Measurements from ENCODE around the gene POLK. TPM values are rescaled to one million over a fixed set of nuclear protein-coding genes. Genes with fewer than 3 reads are reported as not detected.

POLK gene
- total RNA-seq, 1 experiment from 2014 or later, result 34.9 TPM

DNA sequence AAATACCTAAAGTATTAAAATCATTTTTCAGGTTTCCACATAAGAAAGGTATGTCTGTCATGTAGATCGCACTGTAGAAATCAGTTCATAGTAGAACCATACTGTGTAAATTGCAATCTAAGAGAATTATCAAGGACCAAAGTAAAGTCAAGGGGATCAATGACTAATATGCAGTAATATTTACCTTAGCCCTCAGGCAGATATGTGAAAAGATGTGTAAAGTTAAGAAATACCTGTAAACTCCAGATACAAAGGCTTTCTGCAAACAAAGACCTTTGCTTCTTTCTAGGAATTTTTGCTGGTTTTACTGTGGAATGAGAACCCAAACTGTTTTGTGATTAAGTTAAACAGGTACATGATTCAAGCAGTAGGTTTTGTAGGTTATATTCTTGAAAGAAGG lies 11.6 kb downstream of the POLK start:
- no peak for DNase-seq

DNA sequence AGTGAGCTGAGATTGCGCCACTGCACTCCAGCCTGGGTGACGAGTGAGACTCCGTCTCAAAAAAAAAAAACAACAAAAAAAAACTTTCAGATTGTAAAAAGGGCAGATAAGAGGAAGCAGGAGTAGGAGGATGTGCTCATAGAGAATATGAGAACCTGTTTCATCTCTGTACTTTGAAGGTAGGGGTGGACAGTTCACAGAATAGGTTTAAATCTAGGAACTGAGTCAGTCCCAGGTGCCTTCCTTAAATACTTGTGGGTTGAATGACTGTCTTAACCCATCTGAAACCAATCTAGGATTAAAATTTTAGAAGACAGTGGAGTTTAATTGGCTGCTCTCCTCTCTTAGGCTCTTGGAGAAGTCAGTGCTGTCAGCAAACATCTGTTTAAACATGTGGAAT lies 12.4 kb downstream of the POLK start:
- no peak overlapping the region for H3K4me3 Mint-ChIP-seq (ENCODE audit: low read depth, unreplicated experiment)
- H3K4me1 Mint-ChIP-seq (ENCODE audit: low read depth, unreplicated experiment), result peaks cover 25% of the 10 kb centered on the region
- TF ChIP-seq, protein P1, sequence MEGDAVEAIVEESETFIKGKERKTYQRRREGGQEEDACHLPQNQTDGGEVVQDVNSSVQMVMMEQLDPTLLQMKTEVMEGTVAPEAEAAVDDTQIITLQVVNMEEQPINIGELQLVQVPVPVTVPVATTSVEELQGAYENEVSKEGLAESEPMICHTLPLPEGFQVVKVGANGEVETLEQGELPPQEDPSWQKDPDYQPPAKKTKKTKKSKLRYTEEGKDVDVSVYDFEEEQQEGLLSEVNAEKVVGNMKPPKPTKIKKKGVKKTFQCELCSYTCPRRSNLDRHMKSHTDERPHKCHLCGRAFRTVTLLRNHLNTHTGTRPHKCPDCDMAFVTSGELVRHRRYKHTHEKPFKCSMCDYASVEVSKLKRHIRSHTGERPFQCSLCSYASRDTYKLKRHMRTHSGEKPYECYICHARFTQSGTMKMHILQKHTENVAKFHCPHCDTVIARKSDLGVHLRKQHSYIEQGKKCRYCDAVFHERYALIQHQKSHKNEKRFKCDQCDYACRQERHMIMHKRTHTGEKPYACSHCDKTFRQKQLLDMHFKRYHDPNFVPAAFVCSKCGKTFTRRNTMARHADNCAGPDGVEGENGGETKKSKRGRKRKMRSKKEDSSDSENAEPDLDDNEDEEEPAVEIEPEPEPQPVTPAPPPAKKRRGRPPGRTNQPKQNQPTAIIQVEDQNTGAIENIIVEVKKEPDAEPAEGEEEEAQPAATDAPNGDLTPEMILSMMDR (IDR thresholded peaks at IDR 0.05; ENCODE audit: unreplicated experiment), result no peak
- intact Hi-C loops (cut with micrococcal nuclease; ENCODE audit: unreplicated experiment), result no loop called here
- no peak for DNase-seq
- no TSS peak for BruUV-seq (replicated peaks)
- H3K27ac Mint-ChIP-seq (ENCODE audit: unreplicated experiment), result no peak overlapping the region
- no peaks in the 10 kb centered on the region for H3K27me3 Mint-ChIP-seq (ENCODE audit: unreplicated experiment)
- CTCF ChIA-PET, result interaction anchor here (0.5 to 1.1 kb wide), 3 partner anchors 12 to 1060 kb away, joined by 3 to 5 read pairs (median 5); no protein-coding TSS in a partner anchor
- no peaks in the 10 kb centered on the region for H3K36me3 Mint-ChIP-seq (ENCODE audit: insufficient read depth, unreplicated experiment)
- H3K9me3 Mint-ChIP-seq (ENCODE audit: low read depth, unreplicated experiment), result no peaks in the 10 kb centered on the region

More for the DNA sequence above, 11.6 kb downstream of the POLK start:
- no TSS peak for BruUV-seq (replicated peaks)
- TF ChIP-seq, protein P1 (IDR thresholded peaks at IDR 0.05; ENCODE audit: unreplicated experiment), result no peak
- H3K4me3 Mint-ChIP-seq (ENCODE audit: low read depth, unreplicated experiment), result no peak overlapping the region
- intact Hi-C loops (cut with micrococcal nuclease; ENCODE audit: unreplicated experiment), result no loop called here
- H3K36me3 Mint-ChIP-seq (ENCODE audit: insufficient read depth, unreplicated experiment), result no peaks in the 10 kb centered on the region
- CTCF ChIA-PET, result interaction anchor here (1.1 kb wide), 1 partner anchor 13 kb away, joined by 5 read pairs; no protein-coding TSS in a partner anchor
- H3K4me1 Mint-ChIP-seq (ENCODE audit: low read depth, unreplicated experiment), result peaks cover 33% of the 10 kb centered on the region
- no peaks in the 10 kb centered on the region for H3K27me3 Mint-ChIP-seq (ENCODE audit: unreplicated experiment)
- no peaks in the 10 kb centered on the region for H3K9me3 Mint-ChIP-seq (ENCODE audit: low read depth, unreplicated experiment)
- no peak overlapping the region for H3K27ac Mint-ChIP-seq (ENCODE audit: unreplicated experiment)

DNA sequence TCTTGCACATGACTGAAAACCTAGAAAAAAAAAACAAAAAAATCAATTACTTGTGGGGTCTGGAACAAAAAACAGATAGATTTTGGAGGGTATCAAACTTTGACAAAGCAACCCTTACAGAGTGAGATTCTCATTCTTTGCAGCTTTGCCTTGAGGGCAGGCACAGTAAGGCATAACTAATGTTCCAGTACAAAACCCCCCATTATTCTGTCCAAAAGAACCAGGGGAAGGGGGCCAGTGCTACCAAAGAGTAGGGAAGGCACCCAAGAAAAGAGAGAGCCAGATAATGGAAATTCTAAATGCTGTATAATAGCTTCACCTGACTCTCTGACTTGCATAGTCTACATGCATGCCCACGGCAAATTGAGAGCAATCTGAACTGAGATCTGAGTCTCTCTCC lies 12.9 kb downstream of the POLK start:
- CTCF ChIA-PET, result interaction anchor here (0.5 to 1.1 kb wide), 3 partner anchors 12 to 1061 kb away, joined by 3 to 5 read pairs (median 5); no protein-coding TSS in a partner anchor
- BruUV-seq (replicated peaks), result no TSS peak
- H3K4me1 Mint-ChIP-seq (ENCODE audit: low read depth, unreplicated experiment), result peaks cover 20% of the 10 kb centered on the region

DNA sequence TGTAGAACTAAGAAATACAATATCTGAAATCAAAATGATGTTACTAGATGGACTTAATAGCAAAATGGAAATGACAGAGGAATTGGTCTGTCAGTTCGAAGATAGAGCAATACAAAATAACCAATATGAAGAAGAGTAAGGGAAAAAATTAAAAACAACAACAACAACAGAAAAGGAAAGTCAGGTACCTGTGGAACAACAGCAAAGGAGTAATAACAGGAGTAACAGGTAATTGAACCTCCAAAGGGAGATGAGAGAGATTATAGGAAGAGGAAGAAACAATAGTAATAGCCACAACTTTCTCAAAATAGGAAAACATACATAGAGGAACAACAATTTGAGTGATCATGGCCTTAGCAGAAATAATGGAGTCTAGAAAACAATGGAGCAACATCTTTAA lies 13.7 kb downstream of the POLK start:
- BruUV-seq (replicated peaks), result no TSS peak
- CTCF ChIA-PET, result interaction anchor here (0.7 kb wide), 1 partner anchor 41 kb away, joined by 3 read pairs; no protein-coding TSS in a partner anchor
- no peak for DNase-seq
- Mint-ChIP-seq H3K36me3 (ENCODE audit: insufficient read depth, unreplicated experiment) (no peaks in the 10 kb centered on the region), H3K27ac (ENCODE audit: unreplicated experiment) (no peak overlapping the region), H3K9me3 (ENCODE audit: low read depth, unreplicated experiment) (no peaks in the 10 kb centered on the region), H3K27me3 (ENCODE audit: unreplicated experiment) (no peaks in the 10 kb centered on the region), H3K4me3 (ENCODE audit: low read depth, unreplicated experiment) (no peak overlapping the region), H3K4me1 (ENCODE audit: low read depth, unreplicated experiment) (peaks cover 15% of the 10 kb centered on the region)
- TF ChIP-seq, protein P1 (IDR thresholded peaks at IDR 0.05; ENCODE audit: unreplicated experiment), result no peak
- intact Hi-C loops (cut with micrococcal nuclease; ENCODE audit: unreplicated experiment), result no loop called here

More for the DNA sequence above, 12.9 kb downstream of the POLK start:
- H3K27me3 Mint-ChIP-seq (ENCODE audit: unreplicated experiment), result no peaks in the 10 kb centered on the region
- no peaks in the 10 kb centered on the region for H3K9me3 Mint-ChIP-seq (ENCODE audit: low read depth, unreplicated experiment)
- TF ChIP-seq, protein P1 (IDR thresholded peaks at IDR 0.05; ENCODE audit: unreplicated experiment), result no peak
- no peak overlapping the region for H3K4me3 Mint-ChIP-seq (ENCODE audit: low read depth, unreplicated experiment)
- no peak for DNase-seq
- intact Hi-C loops (cut with micrococcal nuclease; ENCODE audit: unreplicated experiment), result no loop called here
- H3K36me3 Mint-ChIP-seq (ENCODE audit: insufficient read depth, unreplicated experiment), result no peaks in the 10 kb centered on the region
- H3K27ac Mint-ChIP-seq (ENCODE audit: unreplicated experiment), result no peak overlapping the region

Data from Calu3 (cell line).